ENCODE results near the gene ZC3H10.

GRCh38 chr12:56160894-56161689 lies 43.0 kb downstream of the ZC3H10 start:
- no peak for TF ChIP-seq CTCF (conservative IDR thresholded peaks at IDR 0.05)
- no peak for TF ChIP-seq EZH2 (IDR thresholded peaks at IDR 0.05; ENCODE audit: low read depth)
